SK-MEL-5 (cell line): ENCODE measurements around the gene PHETA2. TPM values are rescaled to one million over a fixed set of nuclear protein-coding genes. Genes with fewer than 3 reads are reported as not detected.
"Not testable (repeated sequence)": the region's sequence is repeated elsewhere in the genome, so short reads cannot be mapped to it uniquely, and the experiment has no call there.

Source experiments
- DNase-seq: peaks from one replicate; pipeline ENCODE4 v3.0.0-alpha.2; 2016; ENCODE audit warnings: low read depth, low spot score
- in situ Hi-C: cut with HindIII; loops from 2 replicates; pipeline ENCODE4 v1.10.0; 2016; ENCODE audit warnings: low sequenced_read_pairs, high pct_unique_total_duplicates, low pct_unique_long_range_greater_than_20kb
- total RNA-seq: library from RNA; depleted of rRNA; stranded (reverse); fragments of >200 nt; shearing (Covaris generic); gene quantifications from 2 replicates; pipeline ENCODE4 v1.2.3, GENCODE V29; 2014

Gene PHETA2
- total RNA-seq, 1 experiment from 2014 or later = 0.34 TPM

DNA sequence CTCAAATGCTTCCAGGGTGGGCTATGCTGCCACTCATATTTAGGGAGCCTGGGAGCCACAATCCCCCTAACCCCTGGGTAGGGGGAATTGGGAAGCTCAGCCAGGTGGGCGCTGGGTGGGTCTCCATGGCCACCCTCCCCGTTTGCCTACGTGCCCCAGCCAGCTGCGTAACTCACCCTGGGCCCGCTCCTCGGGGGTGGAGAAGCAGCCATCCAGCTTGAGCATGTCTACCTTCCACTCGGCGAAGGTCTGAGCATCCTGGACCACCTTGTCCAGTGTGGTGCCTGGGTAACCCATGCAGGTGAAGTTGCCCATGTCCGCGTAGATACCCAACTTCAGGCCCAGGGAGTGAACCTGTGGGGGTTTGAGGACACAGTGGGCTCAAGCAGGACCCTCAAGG is 7.1 kb upstream of the PHETA2 start:
- DNase-seq = no peak
- in situ Hi-C loops = no loop called here

DNA sequence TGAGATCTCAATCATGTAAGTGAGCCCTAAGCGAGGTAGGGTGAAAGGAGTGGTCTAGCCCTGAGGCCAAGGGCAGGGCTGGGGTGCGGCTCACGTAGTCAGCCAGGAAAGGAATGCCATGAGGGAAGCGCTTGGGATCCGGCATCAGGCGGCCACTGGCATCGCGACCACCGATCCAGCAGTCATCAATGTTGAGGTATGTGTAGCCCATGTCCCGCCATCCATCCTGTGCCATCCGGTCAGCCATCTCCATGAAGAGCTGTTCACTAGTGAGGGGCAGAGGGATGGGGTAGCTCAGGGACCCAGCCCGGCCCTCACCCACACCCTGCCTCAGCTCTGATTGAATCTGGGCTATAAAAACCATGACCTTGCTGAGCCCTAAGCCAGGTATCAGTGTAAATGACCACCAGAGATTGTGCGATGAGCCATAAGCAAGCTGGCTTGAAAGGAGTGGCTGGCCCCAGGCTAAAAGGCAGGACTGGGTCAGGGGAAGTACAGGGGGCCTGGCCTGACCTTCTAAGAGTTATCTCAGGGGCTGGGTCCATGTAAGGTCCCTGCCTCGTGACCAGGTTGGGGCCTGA is 6.3 kb upstream of the PHETA2 start:
- DNase-seq = no peak
- in situ Hi-C loops = no loop called here

GRCh38 chr22:42068291-42068690 is 5.8 kb upstream of the PHETA2 start:
- in situ Hi-C loops = no loop called here
- no peak for DNase-seq

DNA sequence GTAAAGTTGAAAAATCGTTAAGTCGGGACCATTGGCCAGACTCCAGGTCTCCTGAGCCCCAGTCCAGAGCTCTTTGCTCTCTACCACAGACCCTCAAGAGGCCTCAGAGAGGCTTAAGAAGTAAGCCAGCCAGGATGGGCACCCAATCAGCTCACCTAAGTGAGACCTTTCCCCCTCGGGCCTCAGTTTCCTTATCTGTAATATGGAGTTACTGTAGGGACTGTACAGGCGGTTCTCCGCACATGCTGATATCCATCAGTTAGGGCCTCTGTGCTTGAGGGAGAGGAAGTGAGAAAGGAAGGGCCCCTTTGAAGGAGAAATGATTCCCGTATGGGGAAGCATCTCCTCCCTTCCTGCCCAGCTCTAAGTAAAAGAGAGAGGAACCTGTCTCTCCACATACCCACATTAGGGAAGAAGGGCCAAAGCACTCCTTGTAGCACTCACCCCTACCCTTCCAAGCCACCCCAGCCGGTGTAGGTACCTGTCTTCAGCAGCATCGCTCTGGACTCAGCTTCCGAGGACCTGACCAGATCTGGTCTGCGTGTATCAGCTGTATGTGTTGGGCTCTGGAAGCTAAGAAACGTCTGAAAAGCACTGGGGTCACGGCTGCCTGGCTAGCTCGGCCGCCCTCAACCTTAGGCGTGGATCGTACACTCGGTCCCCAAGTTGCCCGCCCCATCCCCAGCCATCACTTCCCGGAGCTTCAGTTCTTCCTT is 4.1 kb upstream of the PHETA2 start:
- in situ Hi-C loops = no loop called here
- no peak for DNase-seq

GRCh38 chr22:42070517-42071422 is 3.3 kb upstream of the PHETA2 start, which contains the start of gene NAGA:
TSS of gene NAGA (minus strand) at chr22:42070812. CDS start at chr22:42070297, 515 bp downstream.
- in situ Hi-C loops = no loop called here
- DNase-seq = peak; percentile 97

DNA sequence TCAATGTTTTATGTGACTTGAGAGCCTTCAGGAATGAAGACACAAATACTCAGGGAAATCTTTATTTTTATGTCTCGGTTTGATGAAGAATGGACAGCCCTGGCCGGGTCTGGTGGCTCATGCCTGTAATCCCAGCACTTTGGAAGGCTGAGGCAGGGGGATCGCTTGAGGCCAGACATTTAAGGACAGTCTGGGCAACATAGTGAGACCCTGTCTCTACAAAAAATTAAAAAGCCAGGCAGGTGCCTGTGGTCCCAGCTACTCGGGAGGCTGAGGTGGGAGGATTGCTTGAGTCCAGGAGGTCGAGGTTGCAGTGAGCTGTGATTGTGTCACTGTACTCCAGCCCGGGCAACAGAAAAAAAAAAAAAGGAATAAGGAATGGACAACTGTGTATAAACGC is 2.5 kb upstream of the PHETA2 start:
- DNase-seq, in situ Hi-C loops: not testable (repeated sequence)

DNA sequence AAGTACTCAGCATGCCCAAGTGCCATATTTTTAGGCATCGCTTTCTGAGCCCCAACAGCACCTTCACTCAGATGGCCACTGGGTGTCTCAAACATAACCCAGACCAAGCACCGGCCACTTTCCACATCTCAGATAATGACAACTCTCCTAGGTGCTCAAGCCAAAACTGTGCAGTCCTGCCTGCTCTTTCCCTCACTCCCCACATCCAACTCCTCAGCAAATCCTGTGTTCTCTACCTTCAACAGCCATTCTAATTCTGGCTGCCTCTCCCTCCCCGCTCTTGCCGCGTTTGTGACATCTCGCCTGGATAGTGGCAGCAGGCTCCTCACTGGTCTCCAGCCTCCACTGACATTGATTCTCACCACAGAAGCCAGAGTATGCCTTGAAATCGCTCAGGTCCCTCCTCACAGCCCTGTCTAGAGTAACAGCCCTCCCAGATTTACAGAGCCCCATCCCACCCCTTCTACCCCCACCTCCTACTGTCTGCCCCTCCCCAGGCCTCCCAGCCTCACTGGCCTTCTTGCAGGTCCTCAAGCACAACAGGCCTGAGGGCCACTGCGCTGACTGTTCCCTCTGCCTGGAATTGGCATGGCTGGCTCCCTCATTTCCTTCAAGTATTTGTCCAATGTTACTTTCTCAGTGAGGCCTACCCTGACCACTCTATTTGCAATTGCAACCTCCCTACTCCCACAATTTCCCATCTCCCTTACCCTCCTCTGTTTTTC is 1.3 kb upstream of the PHETA2 start:
- DNase-seq = peak; percentile 8
- in situ Hi-C loops = no loop called here

- in situ Hi-C loops = no loop called here
- DNase-seq = no peak
These were observed 417 bp upstream of the PHETA2 start for GRCh38 chr22:42073621-42074041.

DNA sequence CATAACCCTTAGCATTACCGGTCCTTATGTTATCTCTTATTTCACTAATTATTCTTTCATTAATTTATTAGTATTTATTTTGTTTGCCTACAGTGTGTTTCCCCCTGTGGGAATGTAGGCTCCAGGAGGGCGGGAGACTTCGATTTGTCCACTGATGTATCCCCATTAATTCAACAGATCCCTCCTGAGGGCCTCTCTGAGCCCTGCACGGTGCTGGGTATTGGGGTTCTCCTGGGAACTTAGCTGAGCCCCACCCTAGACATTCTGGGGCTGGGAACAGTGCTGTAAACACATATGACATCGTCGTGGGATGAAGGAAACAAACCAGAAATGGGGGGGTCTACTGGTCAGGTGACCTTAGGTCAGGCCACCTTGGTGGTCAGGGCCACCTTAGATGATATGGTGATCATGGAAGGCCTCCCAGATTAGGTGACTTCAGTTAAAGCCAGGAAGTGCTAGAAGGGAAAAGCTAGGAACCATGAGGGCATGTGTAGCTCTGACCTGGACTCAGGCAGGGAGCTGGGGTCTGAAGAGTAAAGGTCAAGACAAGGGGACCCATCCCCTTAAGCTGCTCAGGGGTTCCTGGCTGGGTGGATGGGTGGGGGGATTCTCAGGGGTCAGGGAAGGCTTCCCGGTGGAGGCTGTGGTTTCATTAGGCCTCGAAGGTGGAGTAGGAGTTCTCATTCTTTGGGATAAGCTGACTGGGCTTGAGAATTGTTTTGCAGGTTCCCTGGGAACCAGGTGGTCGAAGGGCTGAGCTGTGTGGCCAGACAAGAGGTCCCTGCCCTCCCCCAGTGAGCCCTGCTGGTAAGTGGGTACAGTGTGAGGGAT is 1.0 kb downstream of the PHETA2 start:
- in situ Hi-C loops = no loop called here
- DNase-seq = no peak

- in situ Hi-C loops = no loop called here
- no peak for DNase-seq
These were observed 2.9 kb downstream of the PHETA2 start for GRCh38 chr22:42076764-42077485.

- no peak for DNase-seq
- in situ Hi-C loops = no loop called here
These were observed 3.6 kb downstream of the PHETA2 start for GRCh38 chr22:42077486-42078125.

DNA sequence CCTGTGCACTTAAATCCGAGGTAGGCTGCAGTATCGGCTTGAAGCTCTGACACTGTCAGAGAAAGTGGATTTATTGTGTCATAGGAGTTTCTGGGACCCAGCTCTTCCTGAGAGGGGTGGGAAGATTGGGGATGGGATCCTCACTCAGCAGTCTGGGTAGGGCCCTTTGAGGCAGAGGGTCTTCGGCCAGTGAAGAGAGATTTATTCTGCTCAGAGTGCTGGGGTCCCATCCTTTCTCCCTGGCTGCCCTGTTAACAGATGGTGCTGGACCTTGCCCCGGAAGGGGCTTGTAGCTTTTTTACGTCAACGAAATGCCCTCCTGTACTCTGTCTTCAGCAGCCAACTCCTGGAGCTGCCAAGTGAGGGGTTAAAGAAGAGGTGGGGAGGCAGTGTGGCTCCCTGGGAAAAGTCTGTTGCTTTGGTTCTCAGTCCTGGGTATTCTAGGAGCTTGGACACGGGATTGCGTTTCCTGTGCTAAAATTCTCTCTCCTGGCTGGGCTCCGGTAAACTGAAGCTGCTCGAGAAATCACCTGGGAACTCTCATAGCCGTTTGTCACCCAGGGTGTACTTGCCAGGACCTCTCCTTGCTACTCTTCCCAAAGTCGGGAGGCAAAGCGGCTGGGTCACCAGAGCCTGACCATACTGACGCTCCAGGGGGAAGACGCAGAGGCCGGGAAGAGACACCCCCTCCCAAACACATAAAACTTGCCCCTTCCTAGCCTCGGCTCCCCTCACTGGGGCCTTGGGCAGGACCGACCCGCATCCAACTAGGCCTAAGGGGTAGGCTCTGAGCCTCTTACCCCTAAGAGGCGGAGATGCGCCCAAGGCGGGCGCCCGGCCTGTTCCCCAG is 4.6 kb downstream of the PHETA2 start:
- in situ Hi-C loops = no loop called here
- no peak for DNase-seq

DNA sequence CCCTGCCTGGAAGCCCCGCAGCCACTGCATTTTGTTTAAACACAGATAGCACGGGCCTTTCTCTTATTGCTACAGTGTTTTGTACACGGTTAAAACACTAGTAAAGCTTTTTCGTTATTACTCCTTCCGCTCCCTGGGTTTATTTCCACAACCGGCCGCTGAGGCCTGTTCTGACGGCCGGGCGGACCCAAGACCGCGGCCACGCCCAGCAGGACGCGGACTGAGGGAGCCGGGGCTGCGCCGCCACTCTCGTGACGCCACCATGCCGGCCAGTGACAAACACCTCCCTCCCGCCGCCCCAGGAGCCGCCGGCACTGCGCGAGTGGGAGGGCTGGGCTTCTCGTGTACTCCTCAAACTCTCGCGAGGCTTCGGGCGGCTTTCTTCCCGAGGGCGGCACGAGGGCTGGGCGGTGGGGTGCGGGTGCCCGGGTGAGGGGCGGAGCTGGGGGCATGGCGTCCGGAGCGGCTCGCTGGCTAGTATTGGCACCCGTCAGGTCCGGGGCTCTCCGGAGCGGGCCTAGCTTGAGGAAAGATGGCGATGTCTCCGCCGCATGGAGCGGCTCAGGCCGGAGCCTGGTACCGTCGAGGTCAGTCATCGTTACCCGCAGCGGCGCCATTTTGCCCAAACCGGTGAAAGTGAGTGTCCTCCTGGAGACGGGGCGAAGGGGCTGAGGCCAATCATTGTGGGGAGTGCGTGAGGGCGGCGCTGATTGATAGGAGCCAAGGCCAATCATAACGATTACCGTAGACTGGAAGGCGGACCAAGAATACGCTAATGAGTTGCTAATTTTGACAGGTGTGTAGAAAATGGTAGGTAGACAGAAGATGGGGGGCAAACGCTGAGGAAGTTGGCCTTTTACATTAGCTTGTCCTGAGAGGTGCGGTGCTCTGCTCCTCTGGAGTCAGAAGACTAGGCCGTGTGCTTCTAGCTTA is 5.5 kb downstream of the PHETA2 start, which contains the start of gene SMDT1:
SMDT1 (plus strand) TSS at position 382 of the 933 bp plus-strand sequence; CDS start at position 451, 69 bp downstream.
- in situ Hi-C loops = no loop called here
- DNase-seq = peak; percentile 98

DNA sequence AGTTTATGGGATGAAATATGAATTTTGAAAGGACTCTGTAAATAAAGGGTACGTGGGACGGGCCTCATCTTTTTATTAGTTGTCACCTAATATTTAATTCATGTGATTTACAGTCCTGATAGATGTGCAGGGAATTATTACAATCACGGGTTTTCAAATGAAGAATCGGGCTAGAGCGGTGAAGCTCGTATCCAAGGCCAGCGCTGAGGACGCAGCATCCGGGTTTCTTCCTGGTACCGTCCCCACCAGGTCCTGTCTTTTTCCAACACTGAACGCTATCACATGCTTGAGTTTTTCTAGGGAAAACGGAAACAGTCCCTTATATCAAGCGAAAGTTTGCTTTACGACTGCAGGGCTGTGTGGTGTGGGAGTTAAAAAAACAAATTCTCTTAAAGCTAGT is 6.2 kb downstream of the PHETA2 start:
- in situ Hi-C loops = no loop called here
- DNase-seq = peak; percentile 48
